ENCODE results near the gene STRADB.
A peak's percentile ranks its signal among the peaks of the same experiment; 100 is the strongest.
"Not testable (repeated sequence)": the region's sequence is repeated elsewhere in the genome, so short reads cannot be mapped to it uniquely, and the experiment has no call there.

Gene STRADB

GRCh38 chr2:201451292-201452057 is at the start of gene STRADB, which contains the start of gene TRAK2:
Gene STRADB, plus strand, starts transcription at chr2:201451740. Its CDS starts 3,101 bp downstream, at chr2:201454841.
Gene TRAK2, minus strand, starts transcription at chr2:201451458. Its CDS starts 30,951 bp downstream, at chr2:201420507.
- intact Hi-C loops (cut with DNase I), result loop anchor here (5.0 kb wide), 1 partner anchor 191 kb away; the partner anchor contains the start of gene TMEM237

DNA sequence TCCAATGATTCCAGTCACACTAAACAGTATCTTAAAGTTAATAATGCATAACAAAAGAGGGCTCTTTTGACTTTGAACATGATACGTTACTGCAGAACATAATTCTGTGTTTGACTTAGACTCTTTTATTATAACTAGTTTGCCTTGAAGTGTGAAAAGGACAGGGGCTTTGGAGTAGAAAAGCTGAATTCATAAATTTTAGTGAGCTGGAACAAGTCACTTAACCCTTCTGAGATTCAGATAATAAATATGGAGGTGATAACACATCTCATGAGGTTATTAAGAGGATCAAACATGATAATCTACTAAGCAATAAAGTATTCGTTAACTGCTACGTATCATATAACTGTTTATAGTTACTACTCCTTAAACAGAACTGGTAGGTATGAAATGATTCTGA is 49.7 kb upstream of the STRADB start:
- intact Hi-C loops (cut with DNase I), result no loop called here
- no peak for DNase-seq

More at GRCh38 chr2:201451292-201452057, at the start of gene STRADB, which contains the start of gene TRAK2:
- DNase-seq, result peak; percentile 96 to 100 (median 97)

GRCh38 chr2:201402651-201403562 is 48.6 kb upstream of the STRADB start:
- DNase-seq, result no peak
- intact Hi-C loops (cut with DNase I), result no loop called here

DNA sequence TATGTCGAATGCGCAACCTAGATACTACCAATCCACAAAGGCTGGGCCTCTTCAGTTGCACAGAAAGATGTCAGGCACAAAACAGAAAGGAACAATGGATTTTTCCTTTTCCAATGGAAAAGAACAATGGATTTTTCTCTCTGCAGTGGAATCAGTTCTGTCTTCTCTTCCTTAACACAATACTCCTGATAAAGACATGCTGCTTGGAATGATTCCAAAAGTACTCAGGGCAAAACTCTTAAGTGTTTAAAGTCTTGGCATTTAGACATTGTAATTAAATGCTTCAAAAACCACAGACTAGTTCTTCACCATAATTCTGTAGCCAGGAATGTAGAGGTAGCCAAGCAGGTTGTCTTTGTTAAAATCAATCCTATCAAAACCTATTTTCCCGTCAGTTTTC is 47.7 kb upstream of the STRADB start:
- no peak for DNase-seq
- intact Hi-C loops (cut with DNase I), result no loop called here

DNA sequence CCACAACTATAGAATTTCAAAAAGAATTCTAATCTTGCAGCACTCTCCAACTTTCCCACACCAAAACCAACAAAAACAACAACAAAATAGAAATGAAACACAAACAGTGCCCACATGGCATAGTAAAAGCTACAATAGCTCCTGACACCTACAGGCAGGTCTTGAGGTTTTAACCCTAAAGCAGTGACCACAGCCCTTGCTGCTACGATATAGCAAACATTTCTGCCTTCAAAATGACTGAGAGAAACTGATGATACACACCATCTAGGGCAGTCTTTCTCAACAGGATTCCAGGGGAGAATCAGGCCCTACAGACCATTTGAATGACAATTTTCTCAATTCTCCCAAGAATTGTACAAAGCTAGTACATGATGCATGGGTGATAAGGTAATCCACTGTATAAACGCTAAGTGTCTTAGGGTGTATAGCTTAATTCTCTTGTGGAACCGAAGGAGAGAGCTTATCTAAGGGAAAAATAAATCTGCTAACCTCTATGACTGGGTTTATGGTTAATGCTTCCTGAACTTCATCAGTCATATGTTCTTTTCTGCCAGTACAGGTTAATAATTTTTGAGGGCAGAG is 46.8 kb upstream of the STRADB start:
- intact Hi-C loops (cut with DNase I), result no loop called here
- no peak for DNase-seq

GRCh38 chr2:201406077-201406662 is 45.4 kb upstream of the STRADB start:
- intact Hi-C loops (cut with DNase I), result no loop called here

DNA sequence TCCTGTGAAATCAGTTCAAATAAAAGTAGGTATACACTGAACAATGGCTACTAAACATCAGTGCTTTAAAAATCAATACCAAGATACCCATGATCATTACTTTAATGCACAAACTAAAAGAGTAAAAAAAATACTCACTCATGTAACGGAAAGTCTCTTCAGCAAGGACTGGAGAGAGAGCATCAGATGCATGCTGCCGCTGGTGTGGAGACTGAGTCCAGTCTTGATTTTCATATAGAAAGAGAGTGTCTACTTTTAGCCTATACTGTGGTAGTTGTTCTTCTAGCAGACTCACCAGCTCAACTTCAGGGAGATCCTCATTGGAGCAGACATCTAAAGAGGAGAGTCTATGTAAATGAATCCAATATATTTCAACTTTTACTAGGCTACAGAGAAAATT is 44.3 kb upstream of the STRADB start:
- no peak for DNase-seq
- intact Hi-C loops (cut with DNase I), result no loop called here

More at GRCh38 chr2:201406077-201406662, 45.4 kb upstream of the STRADB start:
- DNase-seq, result no peak

- DNase-seq, result no peak
- intact Hi-C loops (cut with DNase I), result no loop called here
Observed at GRCh38 chr2:201408931-201409330, 42.6 kb upstream of the STRADB start.

DNA sequence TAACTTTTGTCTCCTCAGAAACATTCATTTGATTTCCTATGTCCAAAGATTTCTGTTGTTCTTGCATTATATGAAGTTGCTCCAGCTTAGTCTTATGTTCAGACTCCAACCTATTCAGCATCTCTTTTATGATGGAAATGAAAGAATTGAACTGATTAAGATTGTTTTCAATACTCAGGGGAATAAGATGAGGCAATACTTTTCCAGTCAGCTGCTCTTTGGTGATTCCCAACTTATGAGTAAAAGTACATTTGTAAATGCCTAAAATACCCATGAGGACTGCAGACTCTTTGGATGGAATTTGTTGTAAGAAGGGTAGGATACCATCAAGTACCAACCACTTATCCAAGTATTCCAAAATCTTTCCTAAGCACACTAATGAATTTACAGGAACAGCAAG is 40.1 kb upstream of the STRADB start:
- intact Hi-C loops (cut with DNase I), result no loop called here
- no peak for DNase-seq

GRCh38 chr2:201413143-201413542 is 38.4 kb upstream of the STRADB start:
- intact Hi-C loops (cut with DNase I), result no loop called here

GRCh38 chr2:201413552-201413951 is 38.0 kb upstream of the STRADB start:
- intact Hi-C loops (cut with DNase I), result no loop called here
- no peak for DNase-seq

More at GRCh38 chr2:201413143-201413542, 38.4 kb upstream of the STRADB start:
- no peak for DNase-seq

DNA sequence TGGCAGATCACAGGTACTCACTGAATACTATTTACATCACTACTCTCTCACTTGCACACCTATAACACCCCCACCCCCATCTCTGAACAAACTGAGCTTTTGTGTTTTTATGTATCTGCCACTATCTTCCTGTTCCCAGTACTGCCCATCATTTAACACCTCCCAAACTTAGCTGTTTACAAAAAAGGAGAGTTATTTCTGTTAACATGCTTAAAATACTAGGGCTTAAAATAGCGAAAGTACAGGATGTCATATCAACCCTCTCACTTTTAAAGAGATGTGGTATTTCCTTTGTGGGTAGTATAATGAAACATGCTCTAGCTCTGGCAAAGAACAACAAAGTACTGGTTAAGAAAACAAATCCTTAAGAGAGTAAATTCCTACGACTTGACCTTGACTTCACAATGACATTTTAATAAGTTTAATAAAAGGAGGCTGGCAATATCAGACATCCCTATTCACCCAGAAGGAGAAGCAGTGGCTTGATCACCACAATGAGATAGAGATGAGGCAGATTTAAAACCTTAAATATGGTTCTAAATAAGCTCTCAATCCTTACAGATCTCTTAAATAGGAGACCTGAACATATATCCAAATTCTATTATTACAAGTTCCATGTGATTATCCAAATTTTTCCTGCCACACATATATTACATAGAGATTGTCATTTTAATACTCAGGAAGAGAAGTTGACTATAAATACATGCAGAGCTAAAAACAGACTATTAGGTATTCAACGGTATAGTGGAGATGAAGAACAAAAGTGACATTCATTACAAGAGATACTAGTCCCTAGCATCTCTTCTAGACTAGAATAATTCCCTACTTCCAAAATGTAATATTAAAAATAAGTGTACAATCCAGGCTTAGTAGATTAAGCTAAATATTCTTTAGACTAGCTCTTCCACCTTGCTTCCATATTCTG is 37.2 kb upstream of the STRADB start:
- DNase-seq, result no peak

DNA sequence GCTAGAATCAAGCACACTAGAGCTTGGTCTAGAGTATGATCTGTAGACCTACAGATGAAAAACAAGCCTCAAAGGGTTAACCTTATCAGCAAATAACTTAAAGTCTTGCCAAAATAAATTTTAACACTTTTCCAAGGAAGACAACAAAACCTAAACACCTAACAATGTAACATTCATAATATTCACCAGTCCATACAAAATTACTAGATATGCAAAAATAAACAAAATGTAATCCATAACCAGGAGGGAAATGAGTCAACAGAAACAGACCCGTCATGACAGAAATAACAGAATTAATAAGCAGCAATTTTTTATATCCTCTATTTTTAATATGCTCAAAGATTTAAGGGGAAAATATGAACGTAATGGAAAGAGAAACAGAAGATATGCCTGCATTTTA is 36.4 kb upstream of the STRADB start:
- DNase-seq, result no peak
- intact Hi-C loops (cut with DNase I), result no loop called here

More for the DNA sequence above, 37.2 kb upstream of the STRADB start:
- intact Hi-C loops (cut with DNase I), result no loop called here

DNA sequence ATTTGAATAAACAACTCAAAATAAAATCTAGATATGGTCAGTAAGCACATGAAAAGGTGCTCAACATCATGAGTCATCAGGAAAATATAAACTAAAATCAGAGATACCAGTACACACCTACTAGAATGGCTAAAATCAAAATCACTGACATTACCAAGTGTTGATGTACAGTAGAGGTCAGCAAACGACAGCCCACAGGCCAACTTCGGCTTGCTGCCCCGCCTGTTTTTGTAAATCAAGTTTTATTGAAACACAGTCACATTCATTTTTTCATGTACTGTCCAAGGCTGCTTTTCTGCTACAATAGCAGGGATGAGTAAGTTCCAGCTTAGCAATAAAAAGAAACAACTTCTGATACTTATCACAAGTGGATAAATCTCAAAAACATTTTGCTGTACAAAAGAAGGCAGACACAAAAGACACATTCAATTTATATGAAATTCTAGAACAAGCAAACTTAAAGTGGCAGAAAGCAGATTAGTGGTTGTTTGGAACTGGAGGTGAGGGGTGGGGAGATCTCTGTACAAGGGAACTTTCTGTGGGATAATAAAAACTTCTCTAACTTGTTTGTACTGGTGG is 32.4 kb upstream of the STRADB start:
- intact Hi-C loops (cut with DNase I), result no loop called here
- no peak for DNase-seq

DNA sequence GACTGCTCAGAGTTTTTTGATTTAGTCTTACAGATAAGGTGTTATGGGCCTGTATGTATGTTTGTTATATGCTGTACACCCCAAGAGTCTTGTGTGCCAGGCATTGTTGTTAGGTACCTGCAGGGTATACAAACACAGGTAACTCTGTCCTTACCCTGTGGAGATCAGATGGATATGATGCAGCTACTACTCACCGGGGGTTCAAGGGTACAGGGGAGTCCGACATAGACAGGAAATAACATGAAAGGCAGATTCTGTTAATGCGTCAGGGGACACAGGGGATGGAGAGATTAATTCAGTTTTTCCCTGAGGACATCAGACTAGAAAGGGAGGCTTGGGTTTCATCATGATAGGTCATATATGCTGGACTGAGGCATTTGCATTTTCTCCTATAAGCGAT is 31.6 kb upstream of the STRADB start:
- no peak for DNase-seq
- intact Hi-C loops (cut with DNase I), result no loop called here

DNA sequence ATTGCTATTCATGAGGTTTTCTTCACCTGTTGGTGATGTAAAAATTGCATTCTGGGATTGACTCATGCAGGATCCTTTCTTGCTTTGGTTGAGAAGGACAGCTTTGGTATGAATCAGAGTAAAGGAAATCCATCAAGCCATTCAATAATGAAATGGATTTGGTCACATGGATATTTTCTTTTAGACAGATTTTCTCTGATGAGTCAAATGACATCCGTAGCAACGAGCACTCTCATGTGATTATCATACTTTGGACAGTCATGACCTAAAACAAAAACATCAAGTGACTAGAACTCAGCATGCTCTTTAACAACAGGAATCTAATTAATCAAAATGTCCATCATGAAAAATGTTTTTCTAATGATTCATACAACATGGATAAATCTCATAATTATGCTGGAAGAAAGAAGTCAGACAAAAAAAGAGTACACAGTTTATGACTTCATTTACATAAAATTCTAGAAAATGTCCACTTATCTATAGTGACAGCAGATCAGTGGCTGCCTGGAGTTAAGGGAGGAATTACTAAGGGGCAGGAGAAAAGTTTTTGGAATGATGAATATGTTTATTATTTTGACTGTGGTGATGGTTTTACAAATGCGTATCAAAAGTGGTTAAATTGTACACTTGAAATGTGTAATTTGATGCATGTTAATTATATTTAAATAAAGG is 31.0 kb upstream of the STRADB start:
- no peak for DNase-seq

DNA sequence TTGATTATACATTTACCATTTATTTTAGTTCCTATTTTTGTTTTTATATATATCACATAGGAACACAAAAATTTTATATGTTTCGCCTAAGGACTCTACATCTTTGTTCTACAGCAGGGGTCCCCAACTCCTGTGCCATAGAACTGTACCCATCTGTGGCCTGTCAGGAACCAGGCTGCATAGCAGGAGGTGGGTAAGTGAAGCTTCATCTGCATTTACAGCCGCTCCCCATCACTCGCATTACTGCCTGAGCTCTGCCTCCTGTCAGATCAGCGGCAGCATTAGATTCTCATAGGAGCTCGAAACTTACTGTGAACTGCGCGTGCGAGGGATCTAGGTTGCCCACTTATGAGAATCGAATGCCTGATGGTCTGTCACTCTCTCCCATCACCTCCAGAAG is 25.6 kb upstream of the STRADB start:
- no peak for DNase-seq
- intact Hi-C loops (cut with DNase I), result no loop called here

More for the DNA sequence above, 31.0 kb upstream of the STRADB start:
- intact Hi-C loops (cut with DNase I), result no loop called here

- intact Hi-C loops (cut with DNase I); DNase-seq: not testable (repeated sequence)
Observed at GRCh38 chr2:201428366-201428765, 23.2 kb upstream of the STRADB start.

All from posterior cingulate gyrus (tissue), 11 donors.